GM19099 (cell line): ENCODE results near the gene SPARC.

Experiments
- POLR2A ChIP-seq: IDR thresholded peaks from 3 replicates; pipeline ENCODE4 v1.6.1; 2011; ENCODE audit warnings: low read depth; ENCODE audit not compliant: insufficient read length; ENCODE audit errors: extremely low read depth

Gene SPARC

DNA sequence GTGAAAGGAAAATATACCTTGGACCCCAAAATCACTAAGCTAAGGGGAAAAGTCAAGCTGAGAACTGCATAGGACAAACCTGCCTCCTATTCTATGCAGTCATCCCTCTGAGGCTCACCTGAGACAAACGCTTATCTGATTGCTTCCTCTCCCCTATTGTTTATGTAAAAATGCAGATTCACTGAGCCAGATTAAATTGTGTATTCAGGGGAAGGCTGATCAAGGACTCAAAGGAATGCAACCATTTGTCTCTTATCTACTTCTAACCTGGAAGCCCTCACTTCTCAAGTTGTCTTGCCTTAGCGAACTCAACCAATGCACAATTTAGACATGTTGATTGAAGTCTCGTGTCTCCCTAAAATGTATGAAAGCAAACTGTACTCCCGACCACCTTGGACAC lies 13.3 kb downstream of the SPARC start:
- TF ChIP-seq POLR2A = no peak

DNA sequence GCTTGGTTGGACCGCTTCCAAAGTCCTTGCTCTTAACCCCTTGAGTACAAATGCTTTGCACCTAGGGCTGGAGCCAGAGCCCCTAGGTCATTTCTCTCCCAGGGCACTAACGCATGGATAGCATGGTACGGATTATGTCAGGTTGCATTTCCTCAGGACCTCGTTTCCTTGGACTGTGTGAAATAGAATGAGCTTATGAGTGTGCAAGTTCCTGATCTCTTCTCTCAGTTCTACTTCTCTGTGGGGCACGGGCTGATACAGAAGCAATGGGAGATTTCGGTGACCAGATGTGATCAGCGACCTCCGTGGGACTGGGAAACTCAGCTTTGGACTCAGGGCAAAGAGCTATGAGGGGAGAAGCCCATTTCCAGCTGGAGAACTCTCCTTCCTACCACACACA lies 14.2 kb downstream of the SPARC start:
- TF ChIP-seq POLR2A = no peak

DNA sequence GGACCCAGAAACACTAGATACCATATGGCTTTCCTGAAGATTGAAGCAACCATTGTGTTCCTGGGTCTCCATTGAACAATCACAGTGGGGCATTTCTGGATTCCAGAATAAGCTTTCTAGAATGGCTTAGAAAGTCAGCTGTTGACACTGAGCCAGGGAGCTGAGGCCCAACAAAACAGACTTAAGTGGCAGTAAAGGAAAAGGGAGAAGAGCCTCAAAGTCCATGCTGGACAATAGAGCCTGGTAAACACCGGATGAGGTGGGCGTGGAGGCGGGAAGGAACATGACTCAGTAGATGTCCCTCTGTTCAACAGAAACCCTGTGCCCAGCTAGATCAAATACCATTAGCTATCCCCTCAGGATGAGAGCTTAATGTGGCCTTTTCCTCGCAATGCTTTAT lies 14.8 kb downstream of the SPARC start:
- no peak for TF ChIP-seq POLR2A

DNA sequence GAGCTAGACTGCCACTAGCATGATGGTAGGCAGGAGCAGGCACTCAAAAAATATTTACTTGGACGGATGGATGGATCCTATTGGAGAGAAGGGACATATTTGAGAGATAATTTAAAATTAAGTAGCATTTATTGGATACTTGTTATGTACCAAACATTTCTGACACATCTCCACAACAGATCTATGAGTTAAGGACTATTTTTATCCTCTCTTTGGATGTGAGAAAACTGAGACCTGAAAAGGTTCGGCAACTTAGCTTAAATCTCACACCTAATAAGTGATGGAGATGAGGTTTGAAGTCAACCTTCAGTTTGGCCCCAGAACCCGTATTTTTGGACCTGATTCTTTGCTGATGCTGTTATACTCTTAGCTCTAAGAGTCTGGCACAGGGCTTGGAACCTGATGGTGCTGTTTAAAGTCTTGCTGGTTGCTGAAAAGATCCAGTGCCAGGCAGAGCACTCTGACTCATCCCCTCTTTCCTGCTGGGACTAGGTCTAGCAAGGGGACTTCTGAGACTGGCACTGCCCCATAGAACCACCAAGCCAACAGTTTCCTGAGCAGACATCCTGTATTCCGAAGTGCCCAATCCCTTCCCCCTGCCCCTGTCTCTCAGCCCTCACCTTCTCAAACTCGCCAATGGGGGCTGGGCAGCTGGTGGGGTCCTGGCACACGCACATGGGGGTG lies 15.6 kb downstream of the SPARC start:
- no peak for TF ChIP-seq POLR2A

DNA sequence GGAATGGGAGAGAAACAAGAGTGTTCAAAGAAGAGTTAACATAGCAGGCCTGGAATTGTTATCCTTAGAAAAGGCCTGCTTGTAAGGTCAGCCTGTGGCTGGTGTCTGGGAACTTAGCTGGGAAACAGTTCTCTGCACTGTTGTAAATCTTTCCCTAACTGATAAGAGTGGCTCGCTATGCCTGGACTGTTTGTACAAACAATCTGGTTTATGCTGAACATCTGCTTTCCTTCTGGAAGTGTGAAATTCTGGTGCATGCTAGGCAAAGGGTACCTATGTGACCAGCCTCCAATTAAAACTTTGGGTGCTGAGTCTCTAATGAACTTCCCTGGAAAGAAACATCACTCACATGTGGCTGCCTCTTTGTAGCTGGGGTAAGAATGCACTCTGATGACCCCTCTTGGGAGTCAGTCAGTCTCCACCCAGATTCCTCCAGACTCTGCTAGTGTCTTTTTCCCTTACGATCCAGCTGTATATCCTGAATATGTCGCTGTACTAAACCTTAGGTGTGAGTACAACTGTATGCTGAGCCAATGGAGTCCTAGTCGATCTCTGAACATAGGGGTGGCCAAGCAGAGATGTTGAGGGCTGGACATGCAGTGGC lies 16.5 kb downstream of the SPARC start:
- no peak for TF ChIP-seq POLR2A

DNA sequence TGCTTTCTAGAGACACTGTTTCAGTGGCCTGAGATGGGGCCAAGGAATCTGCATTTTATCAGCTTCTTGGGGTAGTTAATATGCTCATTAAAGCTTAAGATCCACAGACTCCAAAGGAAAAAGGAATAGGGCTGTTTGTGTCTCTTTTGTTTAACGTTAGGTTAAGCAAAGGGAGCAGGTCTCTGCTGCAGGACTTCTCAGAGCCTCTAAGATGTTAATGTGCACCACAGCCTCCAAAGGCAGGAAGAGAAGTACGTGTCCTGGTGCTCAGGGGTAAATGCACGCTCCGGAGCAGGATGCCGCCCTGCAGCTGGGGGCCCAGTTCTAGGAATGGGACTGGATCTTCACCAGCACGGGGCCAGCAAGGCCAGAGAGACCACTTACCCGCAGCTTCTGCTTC lies 19.6 kb downstream of the SPARC start:
- TF ChIP-seq POLR2A = no peak

DNA sequence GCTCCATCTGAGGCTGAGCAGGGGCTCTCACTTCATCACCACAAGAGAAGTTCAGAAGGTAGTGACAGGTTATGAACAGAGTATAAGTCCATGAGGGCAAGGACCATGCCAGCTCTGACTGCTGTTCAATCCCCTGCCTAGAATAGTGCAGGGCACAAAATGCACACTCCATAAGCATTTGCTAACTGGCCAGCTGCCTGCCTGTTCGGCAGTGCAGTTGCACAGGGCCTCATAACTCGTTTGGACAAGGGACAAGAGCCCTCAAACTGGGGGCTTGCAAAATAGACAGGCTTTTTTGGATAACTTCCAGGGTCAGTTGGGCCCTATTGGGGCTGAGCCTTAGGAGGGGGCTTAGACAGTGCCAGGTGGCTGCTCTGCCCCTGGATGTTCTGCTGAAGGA lies 21.1 kb downstream of the SPARC start:
- no peak for TF ChIP-seq POLR2A

DNA sequence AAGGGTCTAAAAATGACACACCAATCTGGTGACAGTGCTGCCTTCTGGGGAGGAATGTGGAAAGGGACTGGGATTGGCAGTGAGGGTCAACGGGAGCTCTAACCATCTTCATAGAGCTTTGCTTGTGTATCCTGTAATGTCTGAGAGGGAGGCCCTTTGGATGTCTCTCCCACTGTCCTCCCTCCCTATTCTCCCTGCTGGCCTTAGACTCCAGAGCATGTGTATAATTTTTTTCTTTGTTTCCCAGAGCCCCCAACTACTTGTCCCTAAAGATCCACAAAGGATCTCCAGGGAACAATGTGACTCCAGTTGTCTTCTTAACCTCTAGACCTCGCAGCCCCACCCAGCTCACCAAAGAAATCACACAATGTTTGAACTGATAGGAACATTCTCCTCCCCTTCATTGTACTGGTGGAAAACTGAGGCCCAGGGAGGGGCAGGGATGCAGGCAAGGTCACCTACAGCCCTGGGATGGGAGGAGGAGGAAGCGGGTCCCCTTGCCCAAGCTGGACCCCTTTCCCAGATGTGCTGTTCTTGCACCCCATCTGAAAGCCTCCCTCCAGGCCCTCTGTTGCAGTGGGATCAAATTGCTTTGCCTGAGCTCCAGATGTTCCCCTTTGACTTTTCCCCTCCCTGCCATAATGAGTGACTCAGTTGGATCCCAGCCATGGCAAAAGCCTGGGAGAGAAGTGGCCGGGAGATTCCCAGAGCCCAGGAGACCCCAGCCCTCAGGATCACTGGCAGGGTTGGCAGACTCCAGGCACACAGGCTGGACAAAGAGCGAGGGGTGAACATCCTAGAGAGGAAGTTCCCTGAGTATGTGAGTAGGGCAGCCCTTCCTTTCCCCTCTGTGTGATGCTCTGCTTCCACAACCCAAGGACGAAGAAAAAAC lies 21.8 kb downstream of the SPARC start:
- TF ChIP-seq POLR2A = no peak

DNA sequence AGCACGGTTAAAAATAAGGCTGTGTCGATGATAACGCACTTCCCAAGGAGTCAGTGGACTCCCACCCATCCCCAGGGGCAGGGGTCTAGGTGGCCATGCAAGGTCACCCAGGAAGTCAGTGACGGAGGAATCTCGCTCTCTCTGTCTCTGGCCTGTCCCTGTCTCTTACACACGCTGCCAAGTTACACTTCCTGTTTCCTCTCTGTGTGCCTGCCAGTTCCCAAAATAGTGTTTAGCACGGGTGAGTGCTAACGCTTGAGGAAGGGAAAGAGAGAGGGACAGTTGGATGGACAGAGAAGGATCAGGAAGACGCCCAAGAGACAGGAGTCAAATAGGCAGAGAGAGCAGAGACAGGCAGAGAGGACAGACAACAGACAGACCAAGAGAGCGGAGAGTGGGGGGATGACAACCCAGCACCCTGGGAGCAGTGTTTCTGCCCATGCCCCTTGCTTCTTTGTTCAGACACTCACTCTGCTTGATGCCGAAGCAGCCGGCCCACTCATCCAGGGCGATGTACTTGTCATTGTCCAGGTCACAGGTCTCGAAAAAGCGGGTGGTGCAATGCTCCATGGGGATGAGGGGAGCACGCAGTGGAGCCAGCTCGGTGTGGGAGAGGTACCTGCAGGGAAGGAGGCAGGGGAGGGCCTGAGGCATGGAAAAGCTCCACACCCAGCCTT lies 23.0 kb downstream of the SPARC start:
- TF ChIP-seq POLR2A = no peak

DNA sequence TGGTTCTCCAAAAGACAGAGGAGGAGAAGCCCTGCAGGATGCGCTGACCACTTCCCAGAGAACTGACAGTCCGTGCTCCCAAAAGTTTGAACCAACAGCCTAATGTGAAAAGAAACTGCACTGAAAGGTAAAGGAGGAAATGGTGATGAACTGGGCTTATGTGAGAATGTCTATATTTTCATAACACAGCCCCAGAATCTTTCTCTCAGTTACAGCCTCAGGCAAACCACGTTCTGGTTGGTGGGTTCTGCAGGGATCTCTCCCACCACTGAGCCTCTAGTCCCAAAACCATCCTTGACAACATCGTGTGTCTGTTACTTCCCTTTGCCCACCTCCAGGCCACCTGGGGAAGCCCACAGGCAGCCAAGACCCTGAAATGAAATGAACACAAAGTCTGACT lies 23.9 kb downstream of the SPARC start:
- no peak for TF ChIP-seq POLR2A

DNA sequence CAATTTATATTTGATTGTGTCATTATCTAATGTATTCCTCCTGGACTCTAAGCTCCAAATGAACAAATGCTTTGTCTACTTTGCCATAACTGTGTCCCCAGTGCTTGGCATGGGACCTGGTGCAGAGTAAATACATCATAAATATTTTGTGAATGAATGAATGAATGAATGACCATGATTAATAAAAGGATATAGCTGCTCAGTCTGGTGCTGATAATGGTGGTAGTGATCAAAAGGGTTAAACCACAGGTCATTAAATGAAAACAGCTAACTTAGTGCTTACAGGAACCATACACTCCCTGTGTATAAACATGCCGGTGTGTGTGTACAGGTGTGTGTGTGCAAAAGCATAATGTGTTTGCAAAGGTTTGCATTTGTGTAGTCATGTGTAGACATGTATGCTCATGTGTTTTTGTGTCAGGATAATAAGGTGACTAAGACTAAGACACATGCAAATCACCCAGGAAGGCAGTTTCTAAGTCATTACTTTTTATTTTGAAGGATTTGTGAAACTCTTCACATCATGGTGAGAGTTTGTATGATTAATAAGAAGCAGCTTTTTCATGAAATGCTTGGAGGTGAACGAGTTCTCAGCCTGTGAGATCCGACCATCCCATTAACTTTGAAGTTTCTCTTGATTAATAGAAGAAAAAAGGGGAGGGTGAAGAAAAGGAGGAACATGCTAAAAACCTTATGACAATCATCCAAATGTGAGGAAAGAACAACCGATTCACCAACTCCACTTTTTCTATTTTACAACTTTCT lies 24.6 kb downstream of the SPARC start:
- TF ChIP-seq POLR2A = no peak

DNA sequence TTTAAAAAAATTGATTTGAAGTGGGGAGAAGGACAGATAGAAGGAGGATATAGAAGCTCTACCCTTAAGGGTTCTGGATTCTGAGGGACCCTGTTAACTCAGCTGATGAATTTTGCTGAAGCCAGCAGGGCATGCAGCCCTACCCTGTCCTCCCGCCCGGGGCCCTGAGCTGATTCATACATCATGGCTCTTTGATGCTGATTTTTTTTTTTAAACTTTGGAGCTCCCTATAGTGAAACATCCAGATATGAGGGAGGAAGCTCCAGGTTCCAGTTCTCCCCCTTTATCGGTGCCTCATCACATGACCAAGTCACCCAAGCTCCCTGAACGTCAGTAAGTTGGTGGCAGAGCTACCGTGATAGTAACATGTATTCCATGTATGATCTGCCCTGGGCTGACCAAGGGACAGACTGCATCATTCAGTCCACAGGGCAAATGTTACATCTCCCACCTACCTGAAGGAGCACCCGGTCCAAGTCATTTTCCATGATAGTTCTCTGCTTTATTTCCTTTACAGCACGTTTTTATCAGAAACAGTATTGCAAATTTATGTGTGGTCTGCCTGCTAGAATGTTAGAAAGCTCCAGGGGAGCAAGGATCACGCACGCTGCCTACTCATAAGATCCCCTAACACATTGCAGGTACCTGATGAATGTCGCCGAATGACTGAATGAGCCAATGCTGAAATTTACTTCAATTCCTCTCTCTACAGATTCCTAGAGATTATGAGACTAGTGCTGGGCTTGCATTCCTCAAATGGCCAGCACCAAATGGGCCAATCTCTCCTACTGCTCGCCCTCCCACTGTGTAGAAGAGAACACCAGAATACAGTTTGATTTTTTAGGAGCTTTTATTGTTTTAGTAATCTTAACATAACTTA lies 25.9 kb downstream of the SPARC start:
- TF ChIP-seq POLR2A = no peak

DNA sequence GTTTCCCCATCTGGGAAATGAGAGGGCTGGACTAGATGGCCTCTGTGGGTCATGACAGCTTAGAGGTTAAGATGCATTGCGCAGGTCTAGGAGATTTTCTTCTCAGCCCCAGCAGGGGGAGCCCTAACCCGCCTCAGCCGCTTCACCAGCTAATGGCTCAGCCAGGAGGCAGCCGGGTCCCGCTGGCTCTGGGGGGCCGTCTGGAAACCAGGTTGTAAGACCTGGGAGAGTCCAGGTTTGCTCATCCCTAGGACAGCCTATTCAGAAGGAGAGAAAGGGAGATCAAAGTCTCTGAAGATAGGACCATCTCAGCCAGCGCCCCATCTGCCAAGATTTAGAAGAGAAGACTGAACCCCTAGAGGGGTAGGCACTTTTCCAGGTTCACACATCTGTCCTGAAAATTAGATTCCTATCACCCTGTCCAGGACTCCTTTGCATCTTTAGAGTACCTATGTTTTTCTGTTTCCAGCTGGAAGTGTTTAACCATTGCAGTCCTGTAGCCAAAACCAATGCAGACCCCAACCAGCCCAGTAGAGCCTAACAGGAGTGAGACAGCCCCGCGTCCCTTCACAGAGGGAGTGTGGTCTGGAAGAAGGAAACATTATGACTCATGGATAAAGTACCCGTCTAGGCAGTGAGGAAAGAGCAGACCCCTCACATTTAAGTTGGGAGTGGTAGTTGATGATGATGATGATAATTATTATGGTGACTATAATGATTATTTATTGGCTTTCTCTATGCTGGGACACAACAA lies 27.5 kb downstream of the SPARC start:
- no peak for TF ChIP-seq POLR2A
